Measurements from ENCODE around the gene DTWD2.

DNA sequence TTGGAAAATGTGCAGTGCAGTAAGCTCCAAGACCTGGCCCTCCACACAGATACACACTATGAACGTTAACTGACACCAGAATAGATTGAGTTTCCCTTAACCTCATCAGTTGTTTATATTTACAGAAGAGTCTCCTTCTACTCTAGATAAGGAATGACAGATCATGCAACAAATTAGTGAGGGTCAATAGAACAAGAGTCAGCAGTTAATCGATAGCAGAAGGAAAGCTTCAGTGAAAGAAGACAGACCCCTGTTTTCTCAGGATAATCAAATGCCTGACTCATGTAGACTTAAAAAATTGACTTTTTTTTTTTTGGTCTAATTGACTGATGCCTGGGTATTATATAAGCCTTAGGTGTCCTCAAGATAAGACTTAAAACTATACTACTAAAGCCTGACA is 179.9 kb downstream of the DTWD2 start:
- TF ChIP-seq, protein P1, sequence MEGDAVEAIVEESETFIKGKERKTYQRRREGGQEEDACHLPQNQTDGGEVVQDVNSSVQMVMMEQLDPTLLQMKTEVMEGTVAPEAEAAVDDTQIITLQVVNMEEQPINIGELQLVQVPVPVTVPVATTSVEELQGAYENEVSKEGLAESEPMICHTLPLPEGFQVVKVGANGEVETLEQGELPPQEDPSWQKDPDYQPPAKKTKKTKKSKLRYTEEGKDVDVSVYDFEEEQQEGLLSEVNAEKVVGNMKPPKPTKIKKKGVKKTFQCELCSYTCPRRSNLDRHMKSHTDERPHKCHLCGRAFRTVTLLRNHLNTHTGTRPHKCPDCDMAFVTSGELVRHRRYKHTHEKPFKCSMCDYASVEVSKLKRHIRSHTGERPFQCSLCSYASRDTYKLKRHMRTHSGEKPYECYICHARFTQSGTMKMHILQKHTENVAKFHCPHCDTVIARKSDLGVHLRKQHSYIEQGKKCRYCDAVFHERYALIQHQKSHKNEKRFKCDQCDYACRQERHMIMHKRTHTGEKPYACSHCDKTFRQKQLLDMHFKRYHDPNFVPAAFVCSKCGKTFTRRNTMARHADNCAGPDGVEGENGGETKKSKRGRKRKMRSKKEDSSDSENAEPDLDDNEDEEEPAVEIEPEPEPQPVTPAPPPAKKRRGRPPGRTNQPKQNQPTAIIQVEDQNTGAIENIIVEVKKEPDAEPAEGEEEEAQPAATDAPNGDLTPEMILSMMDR (IDR thresholded peaks at IDR 0.05) = no peak
- no peak for TF ChIP-seq POLR2A (IDR thresholded peaks at IDR 0.05)
